Right atrium auricular region (tissue), 2 donors: Measurements from ENCODE around the gene SCN7A. TPM values are rescaled to one million over a fixed set of nuclear protein-coding genes. Genes with fewer than 3 reads are reported as not detected.

ENCODE experiments used
- DNase-seq: peaks from one replicate; pipeline ENCODE4 v3.0.0-alpha.2; 2019; ENCODE audit warnings: low spot score
- H3K27ac ChIP-seq, 2 donors: fragments of 200-600 bp; sonication (generic); 1 replicate in 1 of 2; 2 replicates in 1 of 2; pipeline ENCODE4 v1.5.1; 2016 to 2019
- H3K27me3 ChIP-seq, 2 donors: fragments of 200-600 bp; sonication (generic); one replicate each; pipeline versions ENCODE4 v1.5.1 to v1.6.0; 2017 to 2019
- H3K36me3 ChIP-seq: fragments of 200-600 bp; sonication (generic); one replicate; pipeline ENCODE4 v1.5.1; 2016
- H3K4me1 ChIP-seq, 2 donors: fragments of 200-600 bp; sonication (generic); one replicate each; pipeline versions ENCODE4 v1.5.1 to v1.6.0; 2017 to 2019
- H3K4me3 ChIP-seq, 2 donors: fragments of 200-600 bp; sonication (generic); 1 replicate in 1 of 2; 2 replicates in 1 of 2; pipeline ENCODE4 v1.5.1; 2017 to 2019; ENCODE audit warnings: mild to moderate bottlenecking in 1 of 2, moderate library complexity in 1 of 2
- H3K9me3 ChIP-seq, 2 donors: fragments of 200-600 bp; sonication (generic); one replicate each; pipeline ENCODE4 v1.5.1; 2019
- CTCF ChIP-seq, 2 donors: fragments of 200-600 bp; sonication (generic); IDR thresholded peaks; one replicate each; pipeline ENCODE4 v1.5.1; 2019; ENCODE audit warnings: antibody characterized with exemption in 2 of 2
- total RNA-seq, 2 donors: library from RNA; depleted of rRNA; stranded (reverse); fragments of >200 nt; gene quantifications; one replicate each; pipeline ENCODE4 v1.1.0, GENCODE V29; 2016

The SCN7A gene
- total RNA-seq, 2 donors from 2014 or later: 6.2 to 30.6 TPM

- Histone ChIP-seq H3K36me3 (no peaks in the 10 kb centered on the region), H3K27ac (no peak overlapping the region), H3K4me3 (no peak overlapping the region), H3K9me3 (no peaks in the 10 kb centered on the region), H3K4me1 (peaks cover 0 to 17% of the 10 kb centered on the region in 2 donors), H3K27me3 (no peaks in the 10 kb centered on the region)
- no peak for TF ChIP-seq CTCF (IDR thresholded peaks at IDR 0.05)
- no peak for DNase-seq
These were observed 117.2 kb downstream of the SCN7A start for GRCh38 chr2:166376873-166377272.

- peak overlapping the region in 1 of 2 donors; percentile 53 for H3K27ac ChIP-seq
- no peak for DNase-seq
- H3K27me3 ChIP-seq: no peaks in the 10 kb centered on the region
- peak overlapping the region; percentile 50 to 62 for H3K4me3 ChIP-seq
- peaks cover 0 to 17% of the 10 kb centered on the region in 2 donors for H3K4me1 ChIP-seq
- no peak for TF ChIP-seq CTCF (IDR thresholded peaks at IDR 0.05)
- H3K9me3 ChIP-seq: no peaks in the 10 kb centered on the region
- no peaks in the 10 kb centered on the region for H3K36me3 ChIP-seq
These were observed 117.6 kb downstream of the SCN7A start for GRCh38 chr2:166376488-166376828.

GRCh38 chr2:166375736-166376487 lies 118.1 kb downstream of the SCN7A start, which contains the start of gene SCN9A:
SCN9A (minus strand) TSS chr2:166375944; CDS start chr2:166311756, 64,188 bp downstream.
- Histone ChIP-seq H3K9me3 (no peaks in the 10 kb centered on the region), H3K36me3 (no peaks in the 10 kb centered on the region), H3K27ac (peak within 1 kb of the TSS; percentile 10 to 53), H3K27me3 (no peaks in the 10 kb centered on the region), H3K4me1 (peaks cover 0 to 17% of the 10 kb centered on the region in 2 donors), H3K4me3 (peak within 1 kb of the TSS; percentile 50 to 62)
- TF ChIP-seq CTCF (IDR thresholded peaks at IDR 0.05): no peak
- peak; percentile 62 for DNase-seq

GRCh38 chr2:166375195-166375735 lies 118.8 kb downstream of the SCN7A start:
- H3K27me3 ChIP-seq: no peaks in the 10 kb centered on the region
- peaks cover 0 to 17% of the 10 kb centered on the region in 2 donors for H3K4me1 ChIP-seq
- no peak for TF ChIP-seq CTCF (IDR thresholded peaks at IDR 0.05)
- DNase-seq: no peak
- no peaks in the 10 kb centered on the region for H3K9me3 ChIP-seq
- peak overlapping the region in 1 of 2 donors; percentile 10 for H3K27ac ChIP-seq
- H3K4me3 ChIP-seq: peak overlapping the region; percentile 50 to 62
- H3K36me3 ChIP-seq: no peaks in the 10 kb centered on the region

GRCh38 chr2:166373951-166374350 lies 120.1 kb downstream of the SCN7A start:
- TF ChIP-seq CTCF (IDR thresholded peaks at IDR 0.05): no peak
- H3K36me3 ChIP-seq: no peaks in the 10 kb centered on the region

More at GRCh38 chr2:166373951-166374350, 120.1 kb downstream of the SCN7A start:
- H3K27me3 ChIP-seq: no peaks in the 10 kb centered on the region
- DNase-seq: no peak
- H3K4me3 ChIP-seq: no peak overlapping the region
- H3K27ac ChIP-seq: no peak overlapping the region
- no peaks in the 10 kb centered on the region for H3K9me3 ChIP-seq
- peaks cover 0 to 17% of the 10 kb centered on the region in 2 donors for H3K4me1 ChIP-seq
